Prostate gland (tissue), 1 donor: Measurements from ENCODE around the gene MRPL39.

Experiments used
- POLR2A ChIP-seq: fragments of 450-650 bp; IDR thresholded peaks from one replicate; pipeline ENCODE4 v1.6.1; 2016; ENCODE audit warnings: antibody characterized with exemption, mild to moderate bottlenecking
- POLR2AphosphoS5 ChIP-seq: sonication (generic); formaldehyde crosslinking; IDR thresholded peaks from one replicate; pipeline ENCODE4 v1.6.1; 2017; ENCODE audit warnings: antibody characterized with exemption

DNA sequence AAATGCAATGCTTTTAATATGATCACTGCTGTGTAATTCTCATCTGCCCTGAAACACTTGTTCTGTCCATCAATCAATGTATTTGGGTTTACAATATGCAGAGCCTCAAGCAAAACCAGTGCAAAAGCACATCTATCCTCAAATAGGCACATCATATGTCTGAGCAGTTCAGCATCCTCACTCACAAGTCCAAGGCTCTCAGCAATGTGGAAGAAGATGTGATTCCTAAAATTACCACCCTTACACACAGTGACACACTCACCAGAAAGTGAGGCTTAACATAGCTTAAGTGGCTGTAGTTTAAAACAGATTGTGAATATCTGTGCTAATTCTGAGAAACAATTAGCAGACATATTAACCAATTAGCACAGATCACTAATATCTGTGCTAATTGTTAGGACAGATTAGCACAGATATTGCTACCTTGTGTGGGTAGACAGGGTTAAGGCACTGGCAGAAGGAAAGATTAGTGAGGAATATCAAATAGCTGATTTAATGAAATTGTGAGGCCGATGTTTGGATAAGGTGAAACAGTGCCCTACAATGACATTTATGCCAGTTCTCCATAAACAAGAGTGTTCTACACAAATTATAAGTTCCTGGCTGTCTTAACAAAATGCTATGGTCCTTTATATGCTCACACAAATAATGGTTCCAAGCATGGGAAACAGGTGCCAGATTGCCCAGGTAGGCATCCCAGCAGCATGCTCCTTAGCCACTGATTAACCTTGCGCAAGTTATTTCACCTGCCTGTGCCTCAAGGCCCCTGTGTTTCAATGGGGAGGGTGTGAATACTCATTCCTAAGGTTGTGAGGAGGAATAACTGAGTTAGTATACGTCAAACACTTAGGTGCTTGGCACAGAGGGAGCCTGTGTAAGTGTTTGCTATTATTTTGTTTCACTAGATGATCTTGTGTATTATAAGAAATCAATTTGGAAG, 41.7 kb downstream of the MRPL39 start:
- TF ChIP-seq POLR2A (no peak), POLR2AphosphoS5 (no peak)
